Measurements from ENCODE around the gene TMEM239.
A peak's percentile ranks its signal among the peaks of the same experiment; 100 is the strongest.

Gene TMEM239

DNA sequence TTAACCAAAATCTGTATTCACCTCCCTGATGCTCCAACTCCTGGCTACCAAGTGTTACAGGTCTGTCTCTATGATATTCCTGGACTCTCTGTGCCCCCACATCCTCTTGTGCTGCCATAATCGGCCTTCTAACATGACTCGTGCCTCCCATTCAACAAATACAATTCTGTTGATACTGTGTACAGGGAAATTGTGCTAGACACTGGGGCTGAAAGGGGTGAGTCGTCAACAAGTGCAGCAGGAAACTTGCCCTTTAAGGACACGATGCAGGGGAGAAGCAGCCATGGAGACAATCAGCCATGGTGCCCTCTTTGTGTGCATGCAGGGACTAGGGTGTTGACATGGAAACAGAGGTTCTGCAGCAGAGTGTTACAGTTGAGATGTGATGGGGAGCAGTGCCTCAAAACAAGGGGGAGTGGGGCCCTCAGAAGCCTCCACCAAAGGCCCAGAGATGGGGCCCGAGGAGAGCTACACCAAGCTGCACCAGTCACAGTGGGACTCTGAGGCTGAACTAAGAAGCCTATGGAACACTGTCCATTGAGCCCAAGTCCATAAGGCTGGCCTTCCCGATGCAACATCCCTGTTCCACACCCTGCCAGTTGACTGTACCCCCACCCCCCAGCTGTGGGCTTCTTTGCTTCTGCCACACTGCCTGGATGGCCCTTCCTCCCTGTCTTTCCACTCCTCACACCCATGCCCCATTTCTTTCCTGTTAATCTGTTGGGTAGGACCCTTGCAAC lies 21.2 kb downstream of the TMEM239 start:
- H3K36me3 ChIP-seq (ENCODE audit: control insufficient read depth, insufficient read depth, low read length), result no peaks in the 10 kb centered on the region
- H3K4me1 ChIP-seq (ENCODE audit: control insufficient read depth, insufficient read depth, low read length), result 0 out of 2 replicates have a peak, but pooled peaks cover 3% of the 10 kb centered on the region
- H3K4me3 ChIP-seq (ENCODE audit: low read depth, low read length), result no peak overlapping the region
- no peaks in the 10 kb centered on the region for H3K9me3 ChIP-seq (ENCODE audit: control insufficient read depth, insufficient read depth, low read length)
- H3K27ac ChIP-seq (ENCODE audit: low read depth, low read length), result no peak overlapping the region
- peaks cover 14% of the 10 kb centered on the region for H3K27me3 ChIP-seq (ENCODE audit: control insufficient read depth, insufficient read depth, low read length)
- no peak overlapping the region for H3K9ac ChIP-seq (ENCODE audit: low read depth, low read length)

DNA sequence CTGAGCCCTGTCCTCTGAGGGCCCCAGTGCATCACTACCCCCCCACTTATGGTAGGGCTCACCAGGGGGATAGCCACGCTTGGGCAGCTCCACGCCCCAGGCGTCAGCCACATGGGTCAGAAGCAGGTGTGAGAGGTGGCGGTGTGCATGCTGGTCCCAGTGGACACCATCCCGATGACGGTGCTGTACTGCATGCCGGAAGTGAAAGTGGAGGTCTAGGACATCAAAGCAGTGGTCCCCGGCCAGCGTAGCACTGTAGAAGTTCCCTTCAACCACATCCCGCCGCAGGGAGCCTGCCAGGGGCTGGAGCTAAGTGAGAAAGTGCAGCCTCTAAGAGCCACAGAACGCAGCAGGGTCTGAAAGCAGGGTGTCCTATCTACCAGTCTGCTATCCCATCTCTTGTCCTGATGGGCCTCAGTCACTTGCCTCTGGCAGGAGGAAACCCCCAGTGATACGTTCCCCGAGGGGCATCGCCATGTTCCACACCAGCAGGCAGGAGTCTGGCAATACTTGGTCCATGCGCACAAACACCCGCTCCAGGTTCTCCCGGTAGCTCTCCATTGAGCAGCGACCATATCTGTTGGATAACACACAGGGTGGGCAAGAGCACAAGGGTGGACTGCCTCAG lies 22.1 kb downstream of the TMEM239 start:
- no peak overlapping the region for H3K4me3 ChIP-seq (ENCODE audit: low read depth, low read length)
- no peaks in the 10 kb centered on the region for H3K36me3 ChIP-seq (ENCODE audit: control insufficient read depth, insufficient read depth, low read length)
- no peaks in the 10 kb centered on the region for H3K9me3 ChIP-seq (ENCODE audit: control insufficient read depth, insufficient read depth, low read length)
- H3K27ac ChIP-seq (ENCODE audit: low read depth, low read length), result no peak overlapping the region
- no peak overlapping the region for H3K9ac ChIP-seq (ENCODE audit: low read depth, low read length)
- peaks cover 14% of the 10 kb centered on the region for H3K27me3 ChIP-seq (ENCODE audit: control insufficient read depth, insufficient read depth, low read length)
- H3K4me1 ChIP-seq (ENCODE audit: control insufficient read depth, insufficient read depth, low read length), result 0 out of 2 replicates have a peak, but pooled peaks cover 3% of the 10 kb centered on the region

DNA sequence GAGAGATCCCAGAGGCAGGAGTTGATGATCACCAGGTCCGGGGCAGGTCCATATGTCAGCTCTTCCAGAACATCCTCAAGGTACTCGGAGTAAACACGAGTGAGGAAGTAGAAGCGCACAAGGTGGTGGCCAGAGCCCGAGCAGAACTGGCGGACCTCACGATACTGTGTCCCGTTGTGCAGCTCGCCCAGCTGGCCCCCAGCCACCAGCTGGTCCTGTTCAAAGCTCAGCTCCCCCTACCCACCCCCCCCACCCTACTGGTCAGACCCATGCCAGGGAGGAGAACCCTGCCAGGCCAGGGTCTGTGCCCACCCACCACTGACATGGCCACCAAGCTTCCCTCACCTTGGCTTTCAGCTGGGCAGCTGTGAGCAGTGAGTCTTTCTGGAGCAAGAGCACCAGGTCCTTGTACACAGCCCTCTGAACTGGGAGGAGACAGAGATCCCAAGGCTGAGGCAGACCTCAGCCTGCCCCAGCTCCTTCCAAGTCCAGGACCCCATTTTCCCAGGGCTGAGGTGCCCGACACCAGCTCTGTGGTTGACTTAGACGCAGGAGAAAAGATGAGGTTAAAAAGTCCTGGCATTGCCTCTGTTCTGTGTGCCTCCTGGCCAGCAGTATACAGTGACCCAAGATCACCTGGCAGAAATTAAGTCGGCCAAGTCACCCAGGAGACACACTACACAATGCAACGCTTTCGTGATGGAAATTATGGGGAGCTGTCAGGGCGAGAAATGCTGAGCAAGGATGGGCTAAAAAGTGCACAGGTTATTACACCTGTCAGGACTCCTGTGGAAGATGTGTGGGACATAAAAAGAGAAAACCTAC lies 22.9 kb downstream of the TMEM239 start:
- H3K9ac ChIP-seq (ENCODE audit: low read depth, low read length), result no peak overlapping the region
- H3K4me3 ChIP-seq (ENCODE audit: low read depth, low read length), result no peak overlapping the region
- H3K4me1 ChIP-seq (ENCODE audit: control insufficient read depth, insufficient read depth, low read length), result 0 out of 2 replicates have a peak, but pooled peaks cover 3% of the 10 kb centered on the region

DNA sequence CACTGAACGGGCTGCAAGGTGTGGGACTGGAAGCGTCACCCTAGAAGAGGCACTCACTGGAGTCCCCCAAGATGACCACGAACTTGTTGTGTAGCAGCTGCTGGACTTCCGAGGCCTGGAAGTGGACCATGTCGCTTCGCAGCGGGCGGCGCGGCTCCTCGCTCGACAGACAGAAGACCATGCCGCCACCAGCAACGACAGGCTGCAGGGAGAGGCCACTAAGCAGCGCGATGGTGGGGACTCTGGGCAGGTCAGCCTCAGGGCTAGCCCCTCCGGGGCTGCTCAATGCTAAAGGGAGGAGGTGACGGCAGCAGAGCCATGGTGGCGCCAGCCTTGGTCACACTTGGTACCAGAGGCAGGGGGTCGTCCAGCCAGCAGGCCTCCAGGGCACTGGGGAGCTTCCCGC lies 23.6 kb downstream of the TMEM239 start:
- H3K36me3 ChIP-seq (ENCODE audit: control insufficient read depth, insufficient read depth, low read length), result no peaks in the 10 kb centered on the region
- H3K27ac ChIP-seq (ENCODE audit: low read depth, low read length), result no peak overlapping the region
- H3K4me3 ChIP-seq (ENCODE audit: low read depth, low read length), result peak overlapping the region; percentile 84; the same call in 1 of the 2 replicates
- H3K9me3 ChIP-seq (ENCODE audit: control insufficient read depth, insufficient read depth, low read length), result no peaks in the 10 kb centered on the region
- H3K4me1 ChIP-seq (ENCODE audit: control insufficient read depth, insufficient read depth, low read length), result 0 out of 2 replicates have a peak, but pooled peaks cover 3% of the 10 kb centered on the region
- H3K9ac ChIP-seq (ENCODE audit: low read depth, low read length), result no peak overlapping the region
- H3K27me3 ChIP-seq (ENCODE audit: control insufficient read depth, insufficient read depth, low read length), result peaks cover 14% of the 10 kb centered on the region

More for the DNA sequence above, 22.9 kb downstream of the TMEM239 start:
- Histone ChIP-seq H3K36me3 (ENCODE audit: control insufficient read depth, insufficient read depth, low read length) (no peaks in the 10 kb centered on the region), H3K27me3 (ENCODE audit: control insufficient read depth, insufficient read depth, low read length) (peaks cover 14% of the 10 kb centered on the region), H3K9me3 (ENCODE audit: control insufficient read depth, insufficient read depth, low read length) (no peaks in the 10 kb centered on the region), H3K27ac (ENCODE audit: low read depth, low read length) (no peak overlapping the region)

DNA sequence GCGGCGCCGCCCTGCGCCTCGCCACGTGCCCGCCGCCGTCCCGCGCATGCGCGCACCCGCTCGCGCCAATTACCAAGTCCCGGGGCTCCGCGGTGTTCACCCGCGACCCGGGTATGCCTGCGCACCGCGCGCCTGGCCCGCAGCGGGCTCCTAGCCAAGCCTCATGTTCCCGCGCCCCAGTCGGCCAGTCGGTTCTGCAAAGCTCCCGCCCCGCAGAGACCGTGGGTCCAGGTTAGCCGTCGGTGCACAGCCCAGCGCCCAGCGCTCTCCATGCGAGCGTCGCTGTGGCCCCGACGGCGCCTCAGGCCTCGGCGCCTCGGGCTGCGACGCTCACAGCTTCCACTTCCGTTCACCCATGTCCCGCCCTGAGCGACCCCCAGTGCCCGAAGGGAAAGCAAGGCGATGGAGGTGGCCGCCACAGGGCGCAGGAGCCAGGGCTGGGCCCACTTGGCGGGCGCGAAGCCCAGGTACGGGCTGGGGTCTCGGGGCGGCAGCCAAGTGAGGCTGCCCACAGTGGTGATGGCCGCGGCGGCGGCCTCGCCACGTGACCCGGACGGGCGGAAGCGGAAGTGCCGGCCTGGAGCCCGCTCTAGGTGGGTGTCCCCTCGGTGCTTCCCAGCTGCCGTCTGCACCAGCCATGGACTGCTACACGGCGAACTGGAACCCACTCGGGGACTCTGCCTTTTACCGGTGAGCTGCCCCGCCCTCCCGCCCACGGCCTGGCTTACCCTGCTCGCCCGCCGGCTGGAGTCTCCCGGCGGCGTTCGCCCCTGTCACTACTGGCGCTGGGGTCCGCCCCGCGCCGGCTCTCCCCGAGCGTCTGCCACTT lies 24.2 kb downstream of the TMEM239 start, which contains the start of the genes PCED1A and VPS16:
Gene PCED1A (minus strand): TSS at position 518 of the 829 bp plus-strand sequence. CDS start 743 bp downstream, outside the sequence.
Gene VPS16 (plus strand): TSS at position 608 of the 829 bp plus-strand sequence. CDS start 30 bp downstream, at position 638.
- peak within 1 kb of the TSS; percentile 68 for H3K9ac ChIP-seq (ENCODE audit: low read depth, low read length)
- 0 out of 2 replicates have a peak, but pooled peaks cover 3% of the 10 kb centered on the region for H3K4me1 ChIP-seq (ENCODE audit: control insufficient read depth, insufficient read depth, low read length)
- no peaks in the 10 kb centered on the region for H3K36me3 ChIP-seq (ENCODE audit: control insufficient read depth, insufficient read depth, low read length)
- peaks cover 14% of the 10 kb centered on the region for H3K27me3 ChIP-seq (ENCODE audit: control insufficient read depth, insufficient read depth, low read length)
- no peak within 1 kb of the TSS for H3K27ac ChIP-seq (ENCODE audit: low read depth, low read length)
- H3K4me3 ChIP-seq (ENCODE audit: low read depth, low read length), result peak within 1 kb of the TSS; percentile 84
- H3K9me3 ChIP-seq (ENCODE audit: control insufficient read depth, insufficient read depth, low read length), result no peaks in the 10 kb centered on the region

DNA sequence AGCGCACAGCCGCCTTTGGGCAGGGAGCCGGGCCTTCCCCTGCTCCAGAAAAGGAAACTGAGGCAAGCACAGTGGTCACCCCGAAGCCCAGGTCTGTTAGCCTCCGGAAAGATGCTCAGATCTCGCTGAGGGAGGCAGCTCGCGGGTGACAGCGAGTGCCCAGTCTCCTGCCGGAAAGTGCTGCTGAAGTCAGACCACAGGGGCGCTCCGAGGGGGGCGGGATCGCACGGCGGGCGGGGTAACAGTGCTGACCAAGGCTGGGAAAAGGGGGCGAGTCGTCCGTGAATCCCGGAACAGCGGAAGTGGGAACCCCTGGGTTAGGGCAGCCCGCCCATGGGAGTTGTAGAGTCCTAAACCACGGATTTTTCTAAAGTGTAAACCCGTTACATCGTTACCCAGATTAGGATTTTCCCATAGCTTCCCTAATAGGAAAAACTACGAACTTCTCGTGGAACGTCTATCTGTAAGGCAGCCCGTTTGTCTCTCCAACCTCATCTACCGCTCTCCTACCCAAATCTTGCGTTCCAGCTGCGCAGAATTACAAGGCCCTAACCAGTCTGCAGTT lies 24.9 kb downstream of the TMEM239 start:
- H3K9me3 ChIP-seq (ENCODE audit: control insufficient read depth, insufficient read depth, low read length), result no peaks in the 10 kb centered on the region
- peak overlapping the region; percentile 84 for H3K4me3 ChIP-seq (ENCODE audit: low read depth, low read length)
- 0 out of 2 replicates have a peak, but pooled peaks cover 3% of the 10 kb centered on the region for H3K4me1 ChIP-seq (ENCODE audit: control insufficient read depth, insufficient read depth, low read length)
- H3K27me3 ChIP-seq (ENCODE audit: control insufficient read depth, insufficient read depth, low read length), result peaks cover 14% of the 10 kb centered on the region
- no peak overlapping the region for H3K9ac ChIP-seq (ENCODE audit: low read depth, low read length)
- no peaks in the 10 kb centered on the region for H3K36me3 ChIP-seq (ENCODE audit: control insufficient read depth, insufficient read depth, low read length)
- H3K27ac ChIP-seq (ENCODE audit: low read depth, low read length), result no peak overlapping the region

DNA sequence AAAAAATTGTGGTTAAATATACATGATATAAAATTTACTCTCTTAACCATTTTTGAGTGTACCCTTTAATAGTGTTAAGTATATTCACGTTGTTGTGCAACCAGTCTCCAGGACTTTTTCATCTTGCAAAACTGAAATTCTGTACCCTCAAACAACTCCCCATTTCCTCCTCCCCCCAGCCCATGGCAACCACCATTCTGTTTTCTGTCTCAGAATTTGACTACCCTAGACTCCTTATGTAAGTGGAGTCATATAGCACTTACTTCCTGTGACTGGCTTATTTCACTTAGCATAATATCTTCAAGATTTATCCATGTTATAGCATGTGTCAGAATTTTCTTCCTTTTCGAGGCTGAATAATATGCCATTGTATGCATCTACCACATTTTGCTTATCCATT lies 29.4 kb downstream of the TMEM239 start:
- Histone ChIP-seq H3K4me3 (ENCODE audit: low read depth, low read length) (no peak overlapping the region), H3K9ac (ENCODE audit: low read depth, low read length) (no peak overlapping the region), H3K9me3 (ENCODE audit: control insufficient read depth, insufficient read depth, low read length) (no peaks in the 10 kb centered on the region), H3K27ac (ENCODE audit: low read depth, low read length) (no peak overlapping the region), H3K36me3 (ENCODE audit: control insufficient read depth, insufficient read depth, low read length) (no peaks in the 10 kb centered on the region), H3K4me1 (ENCODE audit: control insufficient read depth, insufficient read depth, low read length) (0 out of 2 replicates have a peak, but pooled peaks cover 3% of the 10 kb centered on the region), H3K27me3 (ENCODE audit: control insufficient read depth, insufficient read depth, low read length) (no peaks in the 10 kb centered on the region; the same call in none of the 2 replicates)

DNA sequence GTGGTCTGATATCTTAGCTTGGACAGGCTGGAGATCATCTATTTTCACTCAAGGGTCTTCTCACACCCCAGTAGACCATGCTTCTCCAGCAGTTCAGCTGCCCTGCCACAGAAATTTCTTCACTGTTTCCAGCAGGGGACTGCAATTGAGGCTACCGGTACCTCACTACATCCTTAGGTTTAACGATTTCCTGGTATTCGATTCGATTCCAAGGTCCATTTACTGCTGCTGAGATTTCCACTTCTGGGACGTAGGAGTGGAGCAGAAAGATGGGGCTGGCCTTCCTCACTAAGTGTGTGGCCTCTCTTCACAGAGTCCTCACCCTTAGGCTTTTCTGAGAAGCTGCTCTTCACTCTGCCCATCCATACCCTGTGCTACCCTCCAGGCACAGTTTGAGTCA lies 30.5 kb downstream of the TMEM239 start:
- H3K27ac ChIP-seq (ENCODE audit: low read depth, low read length), result no peak overlapping the region
- no peak overlapping the region for H3K4me3 ChIP-seq (ENCODE audit: low read depth, low read length)
- no peak overlapping the region for H3K9ac ChIP-seq (ENCODE audit: low read depth, low read length)
- H3K27me3 ChIP-seq (ENCODE audit: control insufficient read depth, insufficient read depth, low read length), result no peaks in the 10 kb centered on the region; the same call in 1 of the 2 replicates
- H3K36me3 ChIP-seq (ENCODE audit: control insufficient read depth, insufficient read depth, low read length), result no peaks in the 10 kb centered on the region
- H3K4me1 ChIP-seq (ENCODE audit: control insufficient read depth, insufficient read depth, low read length), result no peaks in the 10 kb centered on the region
- H3K9me3 ChIP-seq (ENCODE audit: control insufficient read depth, insufficient read depth, low read length), result no peaks in the 10 kb centered on the region

DNA sequence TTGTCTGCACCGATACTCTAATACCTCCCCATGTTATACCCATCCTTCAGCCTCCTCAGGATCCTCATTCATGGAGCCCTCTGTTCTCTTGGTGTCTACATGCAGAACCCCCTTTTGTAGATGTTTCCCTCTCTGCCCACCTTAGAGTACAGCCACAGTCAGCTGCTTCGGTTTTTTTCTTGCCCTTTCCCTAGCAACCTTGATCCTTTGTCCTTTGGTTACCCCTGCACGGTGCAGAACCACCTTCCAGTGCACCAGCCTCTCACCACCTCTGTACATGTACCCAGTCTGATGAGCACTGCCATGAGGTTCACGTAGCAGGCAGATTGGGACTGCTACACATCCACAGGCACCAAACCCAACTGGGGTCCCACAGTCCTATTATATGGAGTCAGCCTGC lies 31.6 kb downstream of the TMEM239 start:
- no peak overlapping the region for H3K27ac ChIP-seq (ENCODE audit: low read depth, low read length)
- H3K4me1 ChIP-seq (ENCODE audit: control insufficient read depth, insufficient read depth, low read length), result no peaks in the 10 kb centered on the region
- H3K9me3 ChIP-seq (ENCODE audit: control insufficient read depth, insufficient read depth, low read length), result no peaks in the 10 kb centered on the region
- no peak overlapping the region for H3K4me3 ChIP-seq (ENCODE audit: low read depth, low read length)
- H3K9ac ChIP-seq (ENCODE audit: low read depth, low read length), result no peak overlapping the region
- no peaks in the 10 kb centered on the region for H3K36me3 ChIP-seq (ENCODE audit: control insufficient read depth, insufficient read depth, low read length)
- H3K27me3 ChIP-seq (ENCODE audit: control insufficient read depth, insufficient read depth, low read length), result no peaks in the 10 kb centered on the region; the same call in 1 of the 2 replicates

DNA sequence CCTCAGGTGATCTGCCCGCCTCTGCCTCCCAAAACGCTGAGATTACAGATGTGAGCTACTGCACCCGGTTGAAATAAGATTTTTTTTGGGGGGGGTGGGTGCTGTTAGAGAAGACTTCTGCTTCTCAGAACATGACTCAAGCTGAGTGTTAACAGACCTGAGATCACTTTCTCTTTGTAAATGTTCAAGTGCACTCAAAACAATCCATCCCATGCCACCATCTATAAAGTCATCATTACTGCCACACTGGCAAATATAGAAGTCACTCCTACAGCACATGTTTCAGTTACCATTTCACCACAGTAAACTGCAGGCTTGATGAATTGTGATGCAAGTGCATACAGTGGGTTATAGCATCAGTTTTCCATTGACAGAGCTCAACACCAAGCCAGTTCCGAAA lies 33.4 kb downstream of the TMEM239 start:
- Histone ChIP-seq H3K9me3 (ENCODE audit: control insufficient read depth, insufficient read depth, low read length) (no peaks in the 10 kb centered on the region), H3K27ac (ENCODE audit: low read depth, low read length) (no peak overlapping the region), H3K9ac (ENCODE audit: low read depth, low read length) (no peak overlapping the region), H3K27me3 (ENCODE audit: control insufficient read depth, insufficient read depth, low read length) (no peaks in the 10 kb centered on the region; the same call in 1 of the 2 replicates), H3K36me3 (ENCODE audit: control insufficient read depth, insufficient read depth, low read length) (no peaks in the 10 kb centered on the region), H3K4me3 (ENCODE audit: low read depth, low read length) (no peak overlapping the region), H3K4me1 (ENCODE audit: control insufficient read depth, insufficient read depth, low read length) (no peaks in the 10 kb centered on the region)

Measured in HUES48 (cell line).